HG03280 (cell line): ENCODE results near the gene PRR14.

Source experiments
- ATAC-seq: cut with Tn5 transposase; IDR thresholded peaks from one replicate; pipeline ENCODE4 v1.9.1; 2021; ENCODE audit warnings: mild to moderate bottlenecking, moderate library complexity; ENCODE audit not compliant: unreplicated experiment

The PRR14 gene

DNA sequence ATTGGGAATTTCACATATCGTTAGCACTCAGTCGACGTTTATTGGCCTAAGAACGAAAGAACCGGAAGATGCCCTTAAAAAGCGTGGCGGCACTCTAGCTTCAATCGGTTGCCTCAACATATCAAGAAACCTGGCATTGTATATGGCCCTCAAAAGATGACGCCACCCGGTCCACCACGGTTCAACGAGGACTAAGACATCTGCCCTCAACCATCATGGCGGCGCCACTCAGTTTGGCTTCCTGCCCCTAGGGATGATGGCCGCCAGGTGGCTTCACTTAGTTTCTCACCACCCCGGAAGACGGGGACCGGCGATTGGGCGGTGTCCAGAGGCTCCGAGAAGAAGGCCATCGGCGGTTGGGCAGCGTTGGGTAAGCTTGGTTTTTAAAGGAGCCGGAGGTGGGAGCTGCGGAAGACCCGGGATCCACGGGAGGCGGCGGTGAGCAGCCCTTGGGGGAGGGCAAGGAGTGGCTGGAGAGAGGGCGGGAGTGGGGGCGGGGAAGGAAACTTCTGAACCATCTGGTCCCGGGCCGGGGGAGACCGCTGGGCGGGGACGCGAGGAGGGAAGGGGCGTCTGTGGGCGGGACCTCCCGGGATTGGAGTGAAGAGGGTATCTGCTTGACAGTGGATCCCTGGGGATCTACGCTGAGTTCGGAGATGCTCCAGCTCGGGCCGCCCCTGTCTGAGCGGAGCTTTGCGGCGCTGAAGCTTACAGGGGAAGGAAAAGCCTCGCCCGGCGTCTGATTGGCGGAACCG is at the start of gene PRR14:
Gene PRR14, plus strand, starts transcription at position 592 of the 755 bp plus-strand sequence. CDS start 686 bp downstream, outside the sequence.
- peak; percentile 63 for ATAC-seq

DNA sequence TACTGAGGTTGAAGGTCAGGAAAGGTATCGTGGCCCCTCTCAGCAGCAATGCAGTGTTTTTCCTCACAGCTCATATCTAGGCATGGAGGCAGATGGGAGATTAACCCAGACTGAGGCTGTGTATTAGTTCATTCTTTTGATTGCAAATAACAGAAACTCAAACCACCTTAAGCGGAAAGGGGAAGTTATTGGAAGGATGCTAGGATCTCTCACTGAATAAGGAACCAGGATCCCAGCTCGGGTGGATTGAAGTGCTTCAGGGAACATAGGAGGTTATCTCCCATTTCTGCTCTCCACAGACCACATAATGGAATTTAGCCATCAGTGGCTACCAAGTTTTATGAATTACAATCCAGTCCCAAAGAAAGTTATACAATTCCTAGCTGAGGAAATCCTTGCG is 48.8 kb upstream of the PRR14 start:
- ATAC-seq = no peak

DNA sequence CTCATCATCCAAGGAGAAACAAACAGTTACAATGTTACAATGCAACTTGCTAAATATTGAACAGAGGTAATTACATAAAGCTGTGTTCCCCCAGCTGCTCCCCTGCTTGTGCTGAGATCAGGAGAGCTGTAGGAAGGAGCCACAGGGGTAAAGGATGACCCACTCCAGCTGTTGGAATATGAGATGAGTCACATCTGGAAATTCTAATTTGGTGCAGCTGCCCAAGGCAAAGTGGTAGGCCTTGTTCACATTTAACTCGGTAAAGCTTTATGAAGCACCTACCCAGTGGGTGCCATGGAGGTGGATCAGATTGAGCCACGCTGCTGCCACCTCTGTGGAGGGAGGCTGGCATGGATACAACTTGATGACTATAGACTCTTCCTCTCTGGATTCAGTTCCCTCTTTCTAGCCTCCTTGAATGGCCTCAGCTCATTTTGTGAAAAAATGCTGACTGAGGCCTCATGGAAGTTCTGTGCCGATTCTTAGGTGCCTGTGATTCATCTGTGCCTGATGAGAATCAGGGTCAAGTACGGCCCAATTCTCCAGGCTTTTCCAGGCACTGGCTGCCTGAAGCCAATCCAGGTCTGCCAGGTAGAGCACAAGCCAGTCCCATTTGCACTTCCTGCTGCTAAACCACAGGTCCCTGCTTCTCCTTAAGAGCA is 48.0 kb upstream of the PRR14 start:
- no peak for ATAC-seq

DNA sequence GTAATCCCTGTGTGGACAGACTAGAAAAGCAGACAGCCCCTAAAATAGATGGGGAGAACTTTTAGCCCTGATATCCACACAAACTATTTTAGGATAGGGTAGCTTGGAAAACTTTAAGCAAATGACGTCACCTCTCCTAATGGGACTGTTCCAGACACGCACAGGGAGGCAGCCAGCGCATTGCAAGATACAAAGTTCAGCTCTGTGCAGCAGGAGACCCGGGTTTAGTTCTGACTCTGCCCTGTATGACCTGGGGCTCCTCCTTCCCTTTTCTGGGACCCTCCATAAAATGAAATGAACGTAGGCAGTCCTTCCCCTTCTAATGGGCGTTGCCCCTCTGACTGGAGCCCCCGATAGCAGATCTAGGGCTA is 46.8 kb upstream of the PRR14 start:
- no peak for ATAC-seq

DNA sequence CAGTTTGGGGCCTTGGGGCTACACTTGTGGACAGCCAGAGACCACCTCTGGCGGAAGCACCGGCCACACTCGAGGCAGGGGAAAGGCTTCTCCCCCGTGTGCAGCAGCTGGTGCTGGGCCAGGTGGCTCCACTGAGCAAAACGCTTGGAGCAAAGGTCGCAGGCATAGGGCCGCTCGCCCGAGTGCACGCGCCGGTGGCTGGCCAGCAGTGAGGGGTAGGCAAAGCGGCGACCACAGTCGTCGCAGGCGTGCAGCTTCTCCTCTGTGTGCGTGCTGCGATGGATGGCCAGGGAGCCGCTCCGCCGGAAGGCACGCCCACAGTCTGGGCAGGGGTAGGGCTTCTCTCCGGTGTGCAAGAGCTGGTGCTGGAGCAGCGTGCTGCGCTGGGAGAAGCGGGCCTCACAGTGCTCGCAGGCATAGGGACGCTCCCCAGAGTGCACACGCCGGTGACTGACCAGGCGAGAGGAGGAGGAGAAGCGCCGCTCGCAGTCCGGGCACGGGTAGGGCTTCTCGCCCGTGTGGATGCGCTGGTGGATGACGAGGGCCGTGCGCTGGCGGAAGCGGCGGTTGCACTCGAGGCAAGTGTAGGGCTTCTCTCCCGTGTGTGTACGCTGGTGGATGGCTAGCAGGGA is 46.3 kb upstream of the PRR14 start:
- no peak for ATAC-seq

DNA sequence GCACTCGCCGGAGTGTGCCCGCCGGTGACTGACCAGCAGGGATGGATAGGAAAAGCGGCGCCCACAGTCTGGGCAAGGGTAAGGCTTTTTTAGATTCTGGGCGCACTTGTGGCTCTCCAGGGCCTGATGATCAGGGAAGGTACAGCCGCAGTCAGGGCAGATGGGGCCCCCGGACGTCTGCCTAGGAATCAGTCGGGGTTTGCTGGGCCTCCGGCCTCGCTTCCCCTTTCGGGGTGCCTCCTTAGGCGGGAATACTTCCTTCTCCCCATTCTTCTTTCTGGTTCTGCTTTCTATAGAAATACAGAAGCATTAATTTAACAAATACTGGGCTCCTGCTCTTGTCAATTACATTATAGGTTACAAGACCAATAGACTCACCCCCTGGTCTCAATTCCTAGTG is 45.6 kb upstream of the PRR14 start:
- ATAC-seq = no peak

DNA sequence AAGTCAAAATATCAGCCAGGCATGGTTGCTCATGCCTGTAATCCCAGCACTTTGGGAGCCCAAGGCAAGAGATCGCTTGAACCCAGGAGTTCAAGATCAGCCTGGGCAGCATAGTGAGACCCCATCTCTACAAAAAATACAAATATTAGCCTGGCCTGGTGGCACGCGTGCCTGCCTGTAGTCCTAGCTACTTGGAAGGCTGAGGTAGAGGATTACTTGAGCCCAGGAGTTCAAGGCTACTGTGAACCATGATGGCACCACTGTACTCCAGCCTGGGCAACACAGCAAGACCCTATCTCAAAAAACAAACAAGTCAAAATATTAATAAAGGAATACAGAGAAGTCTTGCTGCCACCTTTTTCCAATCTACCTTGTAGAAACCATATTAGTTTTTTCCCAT is 44.8 kb upstream of the PRR14 start:
- no peak for ATAC-seq

DNA sequence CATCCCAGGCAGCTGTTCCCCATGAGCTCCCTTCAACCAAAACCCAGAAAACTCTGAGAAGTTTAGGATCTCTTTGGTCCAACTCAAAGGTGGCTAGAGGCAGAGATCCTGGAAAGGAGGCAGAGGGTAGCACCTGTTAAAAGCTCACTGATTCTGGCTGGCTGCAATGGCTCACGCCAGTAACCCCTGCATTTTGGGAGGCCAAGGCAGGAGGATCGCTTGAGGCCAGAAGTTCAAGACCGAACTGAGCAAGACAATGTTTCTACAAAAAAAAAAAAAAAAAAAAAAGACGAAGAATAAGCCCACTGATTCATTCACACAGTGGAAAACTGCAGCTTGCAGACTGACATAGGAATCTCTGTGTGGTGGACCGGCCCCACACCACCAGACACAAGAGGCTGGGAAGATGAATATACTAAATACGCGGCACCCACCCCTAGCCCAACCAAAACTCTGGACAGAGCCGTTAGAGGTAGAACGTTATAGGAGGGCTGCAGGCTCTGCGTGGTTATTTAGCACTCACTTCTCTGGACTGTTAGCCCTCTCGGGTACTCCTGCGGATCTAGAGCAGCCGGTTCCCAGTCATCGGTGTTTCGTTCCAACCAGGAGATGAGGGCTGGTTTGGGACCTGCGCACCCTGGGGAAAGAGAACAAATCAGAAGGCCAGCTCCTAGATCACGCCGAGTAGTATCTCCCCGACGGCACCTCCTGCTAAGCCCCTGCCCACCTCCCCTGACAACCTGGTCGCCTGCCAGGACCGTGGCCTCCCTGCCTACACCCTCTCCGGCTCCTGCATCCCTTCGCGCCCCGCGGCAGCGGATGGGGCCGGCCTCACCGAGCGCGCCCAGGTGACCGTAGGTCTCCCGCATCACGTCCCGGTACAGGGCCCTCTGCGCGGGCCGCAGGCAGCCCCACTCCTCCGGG is 41.5 kb upstream of the PRR14 start:
- ATAC-seq = no peak

DNA sequence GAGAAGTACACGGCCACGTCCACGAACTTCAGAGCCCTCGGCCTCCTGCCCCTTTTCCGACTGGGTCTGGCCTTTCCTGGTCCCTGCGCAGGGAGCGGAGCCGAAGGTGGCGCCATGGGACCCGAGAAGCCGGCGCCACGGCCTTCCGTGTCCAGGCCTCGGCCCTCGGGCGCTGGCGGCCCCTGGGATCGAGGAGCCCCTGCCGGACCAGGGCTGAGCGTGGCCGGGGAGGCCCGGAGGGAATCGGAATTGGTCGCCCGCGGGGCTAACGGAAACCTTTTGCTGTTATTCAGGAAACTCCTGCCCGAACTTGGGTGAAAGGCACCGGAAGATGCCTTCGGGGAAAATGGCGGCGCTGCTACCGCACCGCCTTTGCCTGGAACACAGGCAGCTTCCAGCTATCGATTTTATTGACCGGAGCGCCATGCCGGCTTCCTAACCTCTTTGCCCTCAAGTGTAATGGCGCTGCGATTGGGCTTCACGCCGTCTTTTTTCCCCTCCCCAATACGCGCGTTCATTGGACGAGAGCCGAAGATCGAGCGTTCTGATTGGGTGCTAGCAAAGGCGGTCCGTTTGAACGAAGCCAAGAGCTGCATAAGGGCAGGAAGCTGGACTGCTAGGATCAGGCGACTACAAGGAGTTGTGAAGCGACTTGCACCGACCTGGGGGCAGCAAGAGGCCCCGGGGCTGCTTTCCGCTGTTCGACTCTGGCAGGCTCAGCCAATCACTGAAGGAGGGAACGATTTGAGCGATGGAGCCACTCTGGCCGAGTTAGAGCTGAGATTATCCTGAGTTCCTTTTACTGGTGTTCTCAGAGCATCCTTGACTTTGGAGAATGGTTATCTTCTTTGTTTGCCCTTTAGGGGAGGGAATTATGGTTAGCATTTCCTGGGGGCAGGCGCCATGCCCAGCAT is 40.6 kb upstream of the PRR14 start, which contains the start of gene ZNF689:
Gene ZNF689, minus strand, starts transcription at position 464 of the 914 bp plus-strand sequence. Its CDS starts 348 bp downstream, at position 116.
- peak; percentile 92 for ATAC-seq

DNA sequence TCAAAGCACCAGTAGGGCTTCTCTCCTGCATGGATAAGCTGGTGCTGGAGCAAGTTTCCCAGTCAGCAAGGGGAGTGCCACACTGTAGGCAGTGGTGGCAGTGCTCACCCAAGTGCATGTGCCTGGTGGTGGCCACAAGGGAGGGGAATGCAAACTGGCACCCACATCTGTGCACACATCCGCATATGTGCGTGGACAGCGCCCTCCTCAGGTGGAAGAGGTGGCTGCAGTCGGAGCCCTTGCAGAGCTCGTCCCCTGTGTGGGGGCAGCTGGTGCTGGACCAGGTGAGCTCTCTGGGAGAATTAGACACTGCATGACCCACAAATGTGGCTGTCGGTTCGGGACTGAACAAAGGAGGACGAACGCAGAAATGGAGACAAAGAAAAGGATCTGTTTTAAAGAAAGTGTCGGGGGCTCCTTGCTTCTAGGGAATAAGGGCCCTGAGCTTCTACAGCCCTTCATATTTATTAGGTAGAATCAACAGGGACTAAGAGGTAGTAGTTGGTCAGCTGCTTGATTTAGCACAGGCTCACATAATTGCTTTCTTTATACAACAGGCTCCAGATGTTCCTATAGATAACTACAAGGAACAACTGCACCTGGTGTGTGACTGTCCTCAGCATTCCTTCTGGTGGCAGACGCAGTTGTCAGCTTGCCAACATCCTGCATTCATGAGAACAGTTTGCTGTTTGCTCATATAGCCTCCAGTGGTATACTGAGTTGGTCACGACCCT is 35.2 kb upstream of the PRR14 start:
- no peak for ATAC-seq

DNA sequence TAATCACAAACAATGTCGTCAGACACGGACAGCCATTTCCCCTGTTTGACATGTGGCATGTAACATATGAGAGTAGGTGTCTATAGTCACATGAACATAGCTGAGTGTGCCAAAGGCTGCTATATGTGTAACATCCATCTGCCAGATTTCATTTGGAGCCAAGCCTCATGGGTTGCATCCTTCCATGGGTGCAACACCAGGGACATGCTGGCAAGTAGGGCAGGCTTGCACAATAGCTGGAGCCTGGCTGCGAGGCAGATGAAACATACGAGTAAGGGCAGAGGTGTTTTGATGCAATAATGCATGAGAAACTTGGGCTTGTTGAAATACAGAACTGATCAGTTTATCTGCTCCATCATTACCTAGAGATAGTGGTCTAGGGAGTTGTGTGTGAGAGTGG is 31.6 kb upstream of the PRR14 start:
- no peak for ATAC-seq

DNA sequence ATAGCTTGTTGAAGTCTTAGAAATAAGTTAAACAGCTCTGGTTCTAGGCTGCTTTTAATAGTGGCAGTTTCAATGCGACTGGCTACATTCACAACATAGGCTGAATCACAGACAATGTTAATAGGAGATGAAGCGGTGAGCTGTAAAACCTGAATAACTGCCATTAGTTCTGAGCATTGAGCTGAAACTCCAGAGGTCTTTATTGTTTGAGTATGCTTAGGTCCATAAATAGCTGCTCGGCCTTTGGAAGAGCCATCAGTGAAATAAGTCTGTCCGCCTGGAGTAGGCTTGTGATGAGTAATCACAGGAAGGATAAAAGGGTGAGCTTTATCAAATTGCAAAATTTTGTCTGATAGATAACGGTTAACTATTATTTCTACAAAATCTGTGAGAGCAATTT is 31.1 kb upstream of the PRR14 start:
- ATAC-seq = no peak

DNA sequence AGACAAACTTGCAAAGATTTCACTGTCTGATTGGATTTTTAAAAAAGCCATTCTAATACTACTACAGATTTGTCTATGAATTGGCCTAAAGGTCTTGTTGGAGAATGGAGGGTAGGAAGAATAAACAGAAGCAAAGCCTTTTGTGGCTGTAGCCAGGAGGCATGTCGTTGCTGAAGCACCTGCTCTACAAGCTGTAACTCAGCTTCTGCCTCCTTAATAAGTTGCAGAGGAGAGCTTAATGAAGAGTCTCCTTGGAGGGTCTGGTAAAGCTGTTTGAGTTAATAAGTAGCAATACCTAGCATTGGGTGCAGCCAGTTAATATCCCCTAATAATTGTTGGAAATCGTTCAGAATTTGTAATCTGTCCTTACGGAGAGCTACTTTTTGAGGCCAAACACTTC is 30.6 kb upstream of the PRR14 start:
- ATAC-seq = no peak

DNA sequence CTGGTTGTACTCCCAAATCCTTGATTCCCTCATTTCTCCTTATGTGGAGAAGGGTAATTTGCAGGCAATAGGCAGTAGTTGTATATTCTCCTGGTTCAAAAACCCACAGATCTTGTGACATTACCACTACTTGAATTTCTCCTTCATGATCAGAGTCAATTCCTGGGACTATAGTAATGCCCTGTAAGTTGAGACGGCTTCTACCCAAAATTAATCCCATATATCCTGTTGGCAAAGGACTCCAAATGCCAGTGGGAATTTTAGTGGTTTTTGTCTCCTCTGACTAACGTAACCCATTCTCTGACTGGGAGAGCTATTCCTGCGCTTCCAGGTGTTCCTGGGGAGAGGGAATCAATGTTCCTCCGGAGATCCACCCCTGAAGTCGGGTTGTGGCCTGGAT is 29.0 kb upstream of the PRR14 start:
- no peak for ATAC-seq

DNA sequence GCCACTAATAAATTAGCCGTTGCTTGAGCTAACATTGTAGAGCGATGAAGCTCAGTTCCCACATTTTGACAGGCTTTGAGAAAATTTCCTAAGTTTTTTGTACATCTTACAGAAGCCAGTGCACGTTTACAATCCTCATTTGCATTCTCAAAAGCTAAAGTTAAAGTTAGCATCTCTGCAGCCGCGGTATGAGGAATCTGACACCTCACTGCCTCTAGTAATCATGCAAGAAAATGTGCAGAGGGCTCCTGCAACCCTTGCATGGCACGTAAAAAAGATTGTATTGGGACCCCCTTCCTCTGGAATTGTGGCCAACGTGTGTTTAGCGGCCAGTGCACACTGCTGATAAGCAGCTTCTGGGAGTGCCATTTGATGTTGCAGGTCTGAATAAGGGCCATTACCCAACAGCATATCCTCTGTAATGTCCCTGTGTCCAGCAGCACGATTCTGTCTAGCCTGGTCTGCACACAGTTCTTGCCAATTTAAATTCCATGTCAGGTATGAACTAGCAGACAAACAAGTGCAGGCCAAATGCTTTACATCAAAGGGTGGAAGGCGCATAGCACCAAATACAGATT is 28.2 kb upstream of the PRR14 start:
- no peak for ATAC-seq

DNA sequence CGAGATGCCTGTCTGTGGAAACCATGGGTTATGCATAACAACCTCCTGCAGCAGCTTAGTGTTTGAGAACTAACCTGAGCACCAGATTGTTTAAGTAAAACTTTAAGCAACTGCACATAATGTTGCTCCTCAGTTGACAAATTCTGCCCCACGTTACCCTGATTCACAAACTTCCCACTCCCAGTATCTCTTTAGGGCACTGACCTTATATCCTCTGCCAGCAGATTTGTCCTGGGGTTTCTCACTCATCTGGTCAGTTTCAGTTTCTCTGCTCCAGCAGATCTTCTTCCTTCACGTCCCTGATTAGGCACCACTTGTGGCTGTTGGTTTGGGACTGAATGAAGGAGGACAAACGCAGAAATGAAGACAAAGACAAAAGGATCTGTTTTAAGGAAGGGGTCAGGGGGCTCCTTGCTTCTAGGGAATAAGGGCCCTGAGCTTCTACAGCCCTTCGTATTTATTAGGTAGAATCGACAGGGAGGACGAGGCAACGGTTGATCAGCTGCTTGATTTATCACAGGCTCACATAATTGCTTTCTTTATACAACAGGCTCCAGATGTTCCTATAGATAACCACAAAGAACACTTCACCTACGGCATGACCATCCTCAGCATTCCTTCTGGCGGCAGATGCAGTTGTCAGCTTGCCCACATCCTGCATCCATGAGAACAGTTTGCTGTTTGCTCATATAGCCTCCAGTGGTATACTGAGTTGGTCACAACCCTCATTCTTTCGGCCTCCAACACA is 27.1 kb upstream of the PRR14 start:
- no peak for ATAC-seq

DNA sequence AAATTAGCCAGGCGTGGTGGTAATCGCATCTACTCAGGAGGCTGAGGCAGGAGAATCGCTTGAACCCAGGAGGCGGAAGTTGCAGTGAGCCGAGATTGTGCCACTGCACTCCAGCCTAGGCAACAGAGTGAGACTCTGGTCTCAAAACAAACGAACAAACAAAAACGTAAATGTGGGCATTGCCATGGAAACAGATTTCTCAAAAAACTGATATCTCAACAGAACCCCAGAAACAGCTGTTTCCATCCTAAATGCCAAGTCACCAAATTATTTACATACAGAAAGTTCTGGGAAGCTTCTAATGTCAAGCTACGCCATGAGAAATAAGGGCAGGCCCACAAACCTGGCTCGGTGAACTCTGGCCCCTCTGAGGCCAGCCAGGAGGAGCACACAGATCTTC is 24.5 kb upstream of the PRR14 start:
- no peak for ATAC-seq
